GM10847 (cell line): Measurements from ENCODE around the gene CIITA.

Experiments
- POLR2A ChIP-seq: IDR thresholded peaks from 2 replicates; pipeline ENCODE4 v1.6.1; 2011; ENCODE audit not compliant: insufficient read length; ENCODE audit errors: extremely low read depth

The CIITA gene

GRCh38 chr16:10889855-10890254 lies 12.9 kb downstream of the CIITA start:
- TF ChIP-seq POLR2A, result no peak

- no peak for TF ChIP-seq POLR2A
These were observed 15.8 kb downstream of the CIITA start for GRCh38 chr16:10892782-10893318.

- no peak for TF ChIP-seq POLR2A
These were observed 18.3 kb downstream of the CIITA start for GRCh38 chr16:10895053-10895946.

- no peak for TF ChIP-seq POLR2A
These were observed 19.2 kb downstream of the CIITA start for GRCh38 chr16:10896165-10896564.

- no peak for TF ChIP-seq POLR2A
These were observed 19.7 kb downstream of the CIITA start for GRCh38 chr16:10896723-10897122.

GRCh38 chr16:10897134-10897533 lies 20.1 kb downstream of the CIITA start:
- TF ChIP-seq POLR2A, result no peak

- no peak for TF ChIP-seq POLR2A
These were observed 26.0 kb downstream of the CIITA start for GRCh38 chr16:10902999-10903398.

GRCh38 chr16:10906482-10906881 lies 29.5 kb downstream of the CIITA start:
- no peak for TF ChIP-seq POLR2A

- TF ChIP-seq POLR2A, result no peak
These were observed 30.1 kb downstream of the CIITA start for GRCh38 chr16:10906914-10907756.

- TF ChIP-seq POLR2A, result no peak
These were observed 30.7 kb downstream of the CIITA start for GRCh38 chr16:10907757-10908045.

- no peak for TF ChIP-seq POLR2A
These were observed 34.3 kb downstream of the CIITA start for GRCh38 chr16:10911267-10911666.

- TF ChIP-seq POLR2A, result no peak
These were observed 39.5 kb downstream of the CIITA start for GRCh38 chr16:10916534-10916933.

- no peak for TF ChIP-seq POLR2A
These were observed 41.4 kb downstream of the CIITA start for GRCh38 chr16:10918294-10919002.

- TF ChIP-seq POLR2A, result no peak
These were observed 42.0 kb downstream of the CIITA start for GRCh38 chr16:10919003-10919351.

GRCh38 chr16:10920726-10921427 lies 43.9 kb downstream of the CIITA start:
- no peak for TF ChIP-seq POLR2A
